GM12891 (cell line): Measurements from ENCODE around the gene ZBTB16.

Source experiments
- POLR2A ChIP-seq: IDR thresholded peaks from 2 replicates; pipeline ENCODE4 v1.6.1; 2011; ENCODE audit warnings: low read depth, low read length, control low read depth
- POLR2AphosphoS5 ChIP-seq: IDR thresholded peaks from 2 replicates; pipeline ENCODE4 v1.6.1; 2011; ENCODE audit warnings: low read depth, low read length, control low read depth
- SPI1 ChIP-seq: IDR thresholded peaks from 2 replicates; pipeline ENCODE4 v1.6.1; 2011; ENCODE audit warnings: low read depth, low read length, control low read depth

DNA sequence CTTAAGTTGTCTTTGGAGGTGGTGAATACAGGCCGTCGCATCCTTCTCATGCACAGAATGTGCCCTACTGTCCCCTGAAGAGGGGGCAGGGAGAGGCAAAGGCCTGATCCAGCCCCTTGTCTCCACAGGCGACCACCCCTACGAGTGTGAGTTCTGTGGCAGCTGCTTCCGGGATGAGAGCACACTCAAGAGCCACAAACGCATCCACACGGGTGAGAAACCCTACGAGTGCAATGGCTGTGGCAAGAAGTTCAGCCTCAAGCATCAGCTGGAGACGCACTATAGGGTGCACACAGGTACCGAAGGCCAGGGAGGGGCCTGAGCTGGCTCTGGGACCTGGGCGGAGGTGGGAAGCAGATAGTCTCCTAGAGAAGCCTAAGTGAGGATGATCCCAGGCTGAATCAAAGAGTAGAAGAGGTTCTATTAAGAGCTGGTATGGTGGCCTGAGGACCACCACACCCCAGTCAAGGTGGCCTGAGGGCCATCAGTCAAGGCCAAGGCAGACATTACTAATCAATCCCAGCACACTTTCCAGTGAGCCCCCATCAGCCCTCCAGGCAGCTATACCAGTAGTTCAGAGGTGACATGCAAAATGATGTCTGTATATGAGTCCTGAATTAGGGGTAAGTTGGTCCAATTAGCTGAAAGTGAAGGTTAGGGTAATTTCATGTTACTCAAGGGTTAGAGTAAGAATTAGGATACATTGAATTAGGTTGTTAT lies 187.7 kb downstream of the ZBTB16 start:
- TF ChIP-seq SPI1 (no peak), POLR2A (no peak), POLR2AphosphoS5 (no peak)
